ENCODE results near the gene CALML6.

DNA sequence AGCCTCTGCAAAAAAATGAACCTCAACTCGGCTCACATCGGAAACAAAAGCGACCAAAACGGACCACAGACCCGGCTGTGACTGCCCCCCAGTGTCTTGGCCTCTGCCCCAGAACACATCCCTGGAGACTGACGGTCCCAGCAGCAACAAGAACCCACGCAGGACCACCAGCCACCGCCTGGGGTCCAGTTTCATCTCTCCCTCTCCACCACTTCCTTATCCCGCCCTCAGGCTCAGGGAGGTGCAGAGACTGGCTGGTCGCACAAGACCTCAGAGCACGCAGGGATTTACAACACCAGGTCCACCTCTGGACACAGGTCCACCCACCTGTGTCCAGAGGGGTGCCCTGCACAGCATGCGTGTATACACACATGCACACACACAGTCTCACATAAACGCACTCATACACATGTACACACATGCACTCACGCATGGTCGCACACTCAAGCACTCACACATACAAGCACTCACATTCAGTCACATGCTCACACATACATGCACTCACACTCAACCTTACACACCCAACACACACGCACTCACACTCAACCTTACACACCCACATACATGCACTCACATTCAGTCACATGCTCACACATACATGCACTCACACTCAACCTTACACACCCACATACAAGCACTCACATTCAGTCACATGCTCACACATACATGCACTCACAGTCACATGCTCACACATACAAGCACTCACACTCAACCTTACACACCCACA, 22.7 kb downstream of the CALML6 start:
- TF ChIP-seq ZNF232 (CRISPR knock-in tag; IDR thresholded peaks at IDR 0.05) (no peak), NR1H2 (CRISPR knock-in tag; IDR thresholded peaks at IDR 0.05) (no peak), ZBTB21 (CRISPR knock-in tag; IDR thresholded peaks at IDR 0.05; ENCODE audit: borderline replicate concordance) (no peak)
- TF ChIP-seq, protein P1, sequence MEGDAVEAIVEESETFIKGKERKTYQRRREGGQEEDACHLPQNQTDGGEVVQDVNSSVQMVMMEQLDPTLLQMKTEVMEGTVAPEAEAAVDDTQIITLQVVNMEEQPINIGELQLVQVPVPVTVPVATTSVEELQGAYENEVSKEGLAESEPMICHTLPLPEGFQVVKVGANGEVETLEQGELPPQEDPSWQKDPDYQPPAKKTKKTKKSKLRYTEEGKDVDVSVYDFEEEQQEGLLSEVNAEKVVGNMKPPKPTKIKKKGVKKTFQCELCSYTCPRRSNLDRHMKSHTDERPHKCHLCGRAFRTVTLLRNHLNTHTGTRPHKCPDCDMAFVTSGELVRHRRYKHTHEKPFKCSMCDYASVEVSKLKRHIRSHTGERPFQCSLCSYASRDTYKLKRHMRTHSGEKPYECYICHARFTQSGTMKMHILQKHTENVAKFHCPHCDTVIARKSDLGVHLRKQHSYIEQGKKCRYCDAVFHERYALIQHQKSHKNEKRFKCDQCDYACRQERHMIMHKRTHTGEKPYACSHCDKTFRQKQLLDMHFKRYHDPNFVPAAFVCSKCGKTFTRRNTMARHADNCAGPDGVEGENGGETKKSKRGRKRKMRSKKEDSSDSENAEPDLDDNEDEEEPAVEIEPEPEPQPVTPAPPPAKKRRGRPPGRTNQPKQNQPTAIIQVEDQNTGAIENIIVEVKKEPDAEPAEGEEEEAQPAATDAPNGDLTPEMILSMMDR (IDR thresholded peaks at IDR 0.05), result no peak
- TF ChIP-seq, protein P2, sequence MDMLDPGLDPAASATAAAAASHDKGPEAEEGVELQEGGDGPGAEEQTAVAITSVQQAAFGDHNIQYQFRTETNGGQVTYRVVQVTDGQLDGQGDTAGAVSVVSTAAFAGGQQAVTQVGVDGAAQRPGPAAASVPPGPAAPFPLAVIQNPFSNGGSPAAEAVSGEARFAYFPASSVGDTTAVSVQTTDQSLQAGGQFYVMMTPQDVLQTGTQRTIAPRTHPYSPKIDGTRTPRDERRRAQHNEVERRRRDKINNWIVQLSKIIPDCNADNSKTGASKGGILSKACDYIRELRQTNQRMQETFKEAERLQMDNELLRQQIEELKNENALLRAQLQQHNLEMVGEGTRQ (CRISPR knock-in tag; IDR thresholded peaks at IDR 0.05), result no peak
